ENCODE results near the gene PABPN1. TPM values are rescaled to one million over a fixed set of nuclear protein-coding genes. Genes with fewer than 3 reads are reported as not detected.
A peak's percentile ranks its signal among the peaks of the same experiment; 100 is the strongest.

Gene PABPN1
- total and polyA plus RNA-seq, 2 of the 13 experiments (the other 11 are each of a cell fraction or from before 2014, with no cell fraction given), result 233 to 524 TPM

DNA sequence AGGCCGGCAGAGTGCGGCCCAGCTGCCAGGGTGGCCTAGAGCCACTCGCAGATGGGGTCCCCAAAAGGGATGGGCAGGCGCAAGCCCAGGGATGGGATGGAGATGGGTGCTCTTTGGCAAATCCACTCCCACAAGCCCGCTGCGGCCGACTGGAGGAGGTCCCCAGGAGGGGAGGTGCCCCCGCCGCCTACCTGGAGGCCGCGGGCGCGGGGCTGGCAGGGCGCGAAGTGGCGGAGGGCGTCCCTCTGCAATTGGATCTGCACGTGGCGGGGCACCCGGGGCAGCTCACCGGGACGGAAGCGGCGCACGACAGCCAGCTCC lies 19.3 kb upstream of the PABPN1 start (continued):
- TF ChIP-seq RCOR2 (CRISPR knock-in tag; IDR thresholded peaks at IDR 0.05) (no peak), ZNF672 (CRISPR knock-in tag; IDR thresholded peaks at IDR 0.05) (no peak), HNF4A (CRISPR knock-in tag; IDR thresholded peaks at IDR 0.05) (peak; percentile 45), SRF (IDR thresholded peaks at IDR 0.05; ENCODE audit: low read depth, low read length) (no peak), KDM2A (CRISPR knock-in tag; IDR thresholded peaks at IDR 0.05; ENCODE audit: borderline replicate concordance, low read depth) (peak; percentile 50), DBP (CRISPR knock-in tag; IDR thresholded peaks at IDR 0.05; ENCODE audit: not compliant biosample characterization) (peak; percentile 91), SSRP1 (CRISPR knock-in tag; IDR thresholded peaks at IDR 0.05) (no peak), ZNF558 (CRISPR knock-in tag; IDR thresholded peaks at IDR 0.05; ENCODE audit: borderline replicate concordance) (no peak), ZNF510 (CRISPR knock-in tag; IDR thresholded peaks at IDR 0.05; ENCODE audit: low read depth) (0 out of 2 replicates have a peak, but pooled peaks have one; percentile 60), NBN (conservative IDR thresholded peaks at IDR 0.05) (no peak), MED1 (CRISPR knock-in tag; IDR thresholded peaks at IDR 0.05) (peak; percentile 8; the same call in 1 of the 2 replicates), PAF1 (CRISPR knock-in tag; IDR thresholded peaks at IDR 0.05) (no peak), RFX3 (CRISPR knock-in tag; IDR thresholded peaks at IDR 0.05) (peak; percentile 55), SRSF1 (optimal IDR thresholded peaks at IDR 0.05; ENCODE audit: low read depth, low read length) (no peak), ZNF354B (CRISPR knock-in tag; IDR thresholded peaks at IDR 0.05) (0 out of 2 replicates have a peak, but pooled peaks have one; percentile 96), SNAPC2 (CRISPR knock-in tag; IDR thresholded peaks at IDR 0.05) (peak; percentile 97), ZNF614 (CRISPR knock-in tag; IDR thresholded peaks at IDR 0.05; ENCODE audit: borderline replicate concordance) (peak; percentile 93), ARHGAP35 (CRISPR knock-in tag; IDR thresholded peaks at IDR 0.05; ENCODE audit: borderline replicate concordance) (peak; percentile 99), ATF7 (IDR thresholded peaks at IDR 0.05) (no peak), ATF7 (CRISPR knock-in tag; IDR thresholded peaks at IDR 0.05) (peak; percentile 67; the same call in 1 of the 2 replicates), TRIM24 (CRISPR knock-in tag; IDR thresholded peaks at IDR 0.05) (no peak), NR3C1 (CRISPR knock-in tag; IDR thresholded peaks at IDR 0.05) (peak; percentile 60; the same call in 1 of the 2 replicates)
- TF ChIP-seq, protein P1, sequence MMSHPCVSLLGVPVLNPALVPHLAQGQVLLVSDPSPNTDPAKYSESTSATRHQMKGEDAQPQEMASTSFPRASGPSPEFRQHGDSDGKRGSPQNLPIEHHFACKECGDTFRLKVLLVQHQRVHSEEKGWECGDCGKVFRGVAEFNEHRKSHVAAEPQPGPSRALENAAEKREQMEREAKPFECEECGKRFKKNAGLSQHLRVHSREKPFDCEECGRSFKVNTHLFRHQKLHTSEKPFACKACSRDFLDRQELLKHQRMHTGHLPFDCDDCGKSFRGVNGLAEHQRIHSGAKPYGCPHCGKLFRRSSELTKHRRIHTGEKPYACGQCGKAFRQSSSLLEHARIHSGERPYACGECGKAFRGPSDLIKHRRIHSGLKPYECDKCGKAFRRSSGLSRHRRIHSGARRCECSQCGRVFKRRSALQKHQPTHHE (CRISPR knock-in tag; IDR thresholded peaks at IDR 0.05; ENCODE audit: borderline replicate concordance), result 0 out of 2 replicates have a peak, but pooled peaks have one; percentile 89
- TF ChIP-seq, protein P2, sequence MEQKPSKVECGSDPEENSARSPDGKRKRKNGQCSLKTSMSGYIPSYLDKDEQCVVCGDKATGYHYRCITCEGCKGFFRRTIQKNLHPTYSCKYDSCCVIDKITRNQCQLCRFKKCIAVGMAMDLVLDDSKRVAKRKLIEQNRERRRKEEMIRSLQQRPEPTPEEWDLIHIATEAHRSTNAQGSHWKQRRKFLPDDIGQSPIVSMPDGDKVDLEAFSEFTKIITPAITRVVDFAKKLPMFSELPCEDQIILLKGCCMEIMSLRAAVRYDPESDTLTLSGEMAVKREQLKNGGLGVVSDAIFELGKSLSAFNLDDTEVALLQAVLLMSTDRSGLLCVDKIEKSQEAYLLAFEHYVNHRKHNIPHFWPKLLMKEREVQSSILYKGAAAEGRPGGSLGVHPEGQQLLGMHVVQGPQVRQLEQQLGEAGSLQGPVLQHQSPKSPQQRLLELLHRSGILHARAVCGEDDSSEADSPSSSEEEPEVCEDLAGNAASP (CRISPR knock-in tag; IDR thresholded peaks at IDR 0.05; ENCODE audit: borderline replicate concordance), result peak; percentile 67
- TF ChIP-seq, protein P3, sequence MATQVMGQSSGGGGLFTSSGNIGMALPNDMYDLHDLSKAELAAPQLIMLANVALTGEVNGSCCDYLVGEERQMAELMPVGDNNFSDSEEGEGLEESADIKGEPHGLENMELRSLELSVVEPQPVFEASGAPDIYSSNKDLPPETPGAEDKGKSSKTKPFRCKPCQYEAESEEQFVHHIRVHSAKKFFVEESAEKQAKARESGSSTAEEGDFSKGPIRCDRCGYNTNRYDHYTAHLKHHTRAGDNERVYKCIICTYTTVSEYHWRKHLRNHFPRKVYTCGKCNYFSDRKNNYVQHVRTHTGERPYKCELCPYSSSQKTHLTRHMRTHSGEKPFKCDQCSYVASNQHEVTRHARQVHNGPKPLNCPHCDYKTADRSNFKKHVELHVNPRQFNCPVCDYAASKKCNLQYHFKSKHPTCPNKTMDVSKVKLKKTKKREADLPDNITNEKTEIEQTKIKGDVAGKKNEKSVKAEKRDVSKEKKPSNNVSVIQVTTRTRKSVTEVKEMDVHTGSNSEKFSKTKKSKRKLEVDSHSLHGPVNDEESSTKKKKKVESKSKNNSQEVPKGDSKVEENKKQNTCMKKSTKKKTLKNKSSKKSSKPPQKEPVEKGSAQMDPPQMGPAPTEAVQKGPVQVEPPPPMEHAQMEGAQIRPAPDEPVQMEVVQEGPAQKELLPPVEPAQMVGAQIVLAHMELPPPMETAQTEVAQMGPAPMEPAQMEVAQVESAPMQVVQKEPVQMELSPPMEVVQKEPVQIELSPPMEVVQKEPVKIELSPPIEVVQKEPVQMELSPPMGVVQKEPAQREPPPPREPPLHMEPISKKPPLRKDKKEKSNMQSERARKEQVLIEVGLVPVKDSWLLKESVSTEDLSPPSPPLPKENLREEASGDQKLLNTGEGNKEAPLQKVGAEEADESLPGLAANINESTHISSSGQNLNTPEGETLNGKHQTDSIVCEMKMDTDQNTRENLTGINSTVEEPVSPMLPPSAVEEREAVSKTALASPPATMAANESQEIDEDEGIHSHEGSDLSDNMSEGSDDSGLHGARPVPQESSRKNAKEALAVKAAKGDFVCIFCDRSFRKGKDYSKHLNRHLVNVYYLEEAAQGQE (IDR thresholded peaks at IDR 0.05; ENCODE audit: borderline replicate concordance in 1 of 2, low read depth in 1 of 2, low read length in 2 of 2), result no peak
